Left cardiac atrium (tissue), 4 donors: ENCODE measurements around the gene HYCC1. TPM values are rescaled to one million over a fixed set of nuclear protein-coding genes. Genes with fewer than 3 reads are reported as not detected.

ENCODE experiments used
- ATAC-seq, 2 donors: fragments of 200-7000 bp; cut with Tn5 transposase; one replicate each; pipeline ENCODE4 v1.9.1; 2020; ENCODE audit warnings: mild to moderate bottlenecking in 2 of 2, moderate library complexity in 2 of 2
- DNase-seq: peaks from one replicate; pipeline ENCODE4 v3.0.0-alpha.2; 2020
- intact Hi-C, 2 donors: fragments of 100-400 bp; cut with DNase I; formaldehyde crosslinking; loops; one replicate each; pipeline versions ENCODE4 v1.14.1 to v1.15.1; 2022 to 2023
- total RNA-seq, 2 donors: library from RNA; stranded (reverse); fragmentation: NEBNext Ultra II Directional; extraction: Animal tissue kit (Norgen Biotek cat#: 25700); gene quantifications; one replicate each; pipeline ENCODE4 v1.2.1, GENCODE V29; 2021
- donor health status: DM: no; HTN: yes; CAD: no.
- donor health status: DM: no; HTN: yes; CAD: no; lungs with severe emphysema.
- donor health status: DM: yes; HTN: yes; CAD: no.
- donor health status: Dilated cardiomyopathy.

The HYCC1 gene
- total RNA-seq, 2 donors from 2014 or later: 36.6 to 37.1 TPM

- intact Hi-C loops: no loop called here
Observed at GRCh38 chr7:23020742-23021401, 6.9 kb upstream of the HYCC1 start.

GRCh38 chr7:23018750-23019149 is 4.8 kb upstream of the HYCC1 start:
- intact Hi-C loops: loop anchor here in 1 of 2 donors (10.0 kb wide), 2 partner anchors 64 to 164 kb away; no protein-coding TSS in a partner anchor
- DNase-seq: no peak
- ATAC-seq: no peak

More at GRCh38 chr7:23020742-23021401, 6.9 kb upstream of the HYCC1 start:
- DNase-seq (peak; percentile 64), ATAC-seq (peak; percentile 49 to 94)

DNA sequence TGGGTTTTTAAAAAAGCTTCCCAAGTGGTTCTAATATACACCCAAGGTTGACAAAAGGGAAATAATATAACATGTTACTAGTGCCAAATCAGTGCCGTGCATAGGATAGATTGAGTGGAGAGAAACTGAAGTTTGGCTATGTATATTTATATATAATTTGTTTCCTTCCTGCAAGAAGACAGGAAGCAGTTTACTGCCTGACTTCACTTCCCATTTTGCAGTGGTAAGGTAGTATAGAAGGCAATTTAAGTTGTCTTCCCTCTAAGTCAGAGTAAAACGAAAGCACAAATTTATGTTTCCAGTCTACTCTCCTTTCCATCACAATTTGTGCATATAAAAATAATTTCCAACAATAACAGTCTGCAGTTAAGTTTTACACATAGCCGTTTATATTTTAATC is 3.4 kb upstream of the HYCC1 start:
- intact Hi-C loops: loop anchor here in 1 of 2 donors (10.0 kb wide), 2 partner anchors 63 to 163 kb away; no protein-coding TSS in a partner anchor
- DNase-seq (no peak), ATAC-seq (no peak)

DNA sequence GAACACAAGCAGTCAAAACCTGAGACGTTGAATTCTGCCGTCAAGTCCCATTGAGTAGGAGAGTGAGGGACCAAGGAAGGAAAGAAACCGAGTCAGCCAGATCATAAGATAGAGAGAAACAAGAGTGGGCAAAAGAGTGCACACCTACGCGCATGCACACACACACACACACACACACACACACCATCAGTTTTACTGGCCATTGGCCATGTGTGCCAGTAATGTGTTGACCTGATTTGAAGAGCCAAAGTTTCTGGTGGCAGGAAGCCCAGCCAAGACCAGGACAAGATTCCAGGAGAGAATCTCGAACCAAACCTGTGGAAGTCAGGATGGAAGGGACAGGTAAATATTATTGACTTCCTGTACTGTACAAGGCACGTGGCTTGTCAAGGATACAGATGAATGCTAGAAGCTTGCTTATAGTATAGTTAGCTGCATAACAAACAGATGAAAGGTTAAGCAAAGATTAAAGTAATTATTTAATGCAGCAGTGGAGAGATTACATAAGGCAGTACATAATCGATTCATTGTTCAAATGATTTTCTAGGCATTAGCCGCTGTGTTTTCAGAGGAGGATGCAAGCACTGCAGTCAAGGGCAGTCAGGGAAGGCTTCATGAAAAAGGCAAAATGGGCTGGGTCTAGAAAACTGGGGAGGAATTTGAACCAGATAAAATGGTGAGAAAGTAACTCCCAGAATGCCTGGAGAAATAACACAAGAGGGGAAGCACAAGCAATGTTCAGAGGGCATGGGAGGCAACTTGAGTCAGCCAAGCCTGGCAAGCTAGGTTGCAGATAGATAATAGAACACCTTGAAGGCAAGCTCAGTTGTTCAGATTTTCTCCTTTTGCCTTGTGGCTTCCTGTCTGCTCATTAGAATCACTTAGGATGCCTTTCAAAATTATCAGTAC is 2.7 kb upstream of the HYCC1 start:
- intact Hi-C loops: loop anchor here in 1 of 2 donors (10.0 kb wide), 2 partner anchors 62 to 162 kb away; no protein-coding TSS in a partner anchor
- ATAC-seq (no peak), DNase-seq (no peak)

- no peak for ATAC-seq
- no peak for DNase-seq
- intact Hi-C loops: loop anchor here in 1 of 2 donors (10.0 kb wide), 2 partner anchors 60 to 160 kb away; no protein-coding TSS in a partner anchor
Observed at GRCh38 chr7:23014681-23015080, 751 bp upstream of the HYCC1 start.

DNA sequence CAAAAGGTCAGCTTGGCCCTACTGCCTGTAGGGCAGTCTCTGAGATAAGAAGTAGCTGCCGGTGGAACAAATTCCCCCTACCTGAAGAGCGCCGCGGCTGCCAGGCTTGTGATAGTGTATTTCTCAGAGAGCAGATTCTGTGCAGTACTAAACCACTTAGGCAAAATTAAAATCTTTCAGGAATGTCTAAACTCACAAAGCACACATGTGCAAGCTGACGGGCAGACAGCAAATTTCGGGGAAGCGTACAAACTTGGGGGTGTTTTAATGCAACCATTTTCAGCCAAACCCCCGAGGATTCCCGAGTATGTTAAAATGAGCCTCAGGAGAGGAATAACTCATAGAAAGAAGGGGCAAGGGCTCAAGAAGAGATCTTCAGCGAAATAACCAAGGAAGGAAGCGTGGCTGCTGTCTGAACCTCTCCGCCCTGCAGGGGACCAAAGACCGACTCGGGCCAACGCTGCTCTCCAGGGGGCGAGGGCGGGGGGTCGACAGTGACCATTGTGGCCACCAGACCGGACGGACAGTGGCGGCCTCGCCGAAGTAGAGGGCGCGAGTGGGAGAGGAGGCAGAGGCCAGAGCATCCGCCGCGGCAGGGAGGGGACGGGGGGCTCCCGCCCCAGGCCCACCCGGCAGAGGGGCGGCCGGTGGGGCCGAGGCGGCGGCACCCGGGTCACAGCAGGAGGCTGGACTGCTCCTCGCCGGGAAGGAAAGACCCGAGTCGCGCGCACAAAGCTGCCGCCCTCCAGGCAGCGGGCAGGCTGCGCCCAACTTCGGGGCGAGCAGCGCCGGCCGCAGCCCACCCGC is 819 bp downstream of the HYCC1 start:
- ATAC-seq: peak; percentile 3 to 13
- DNase-seq: peak; percentile 28
- intact Hi-C loops: loop anchor here in 1 of 2 donors (10.0 kb wide), 2 partner anchors 58 to 158 kb away; no protein-coding TSS in a partner anchor

DNA sequence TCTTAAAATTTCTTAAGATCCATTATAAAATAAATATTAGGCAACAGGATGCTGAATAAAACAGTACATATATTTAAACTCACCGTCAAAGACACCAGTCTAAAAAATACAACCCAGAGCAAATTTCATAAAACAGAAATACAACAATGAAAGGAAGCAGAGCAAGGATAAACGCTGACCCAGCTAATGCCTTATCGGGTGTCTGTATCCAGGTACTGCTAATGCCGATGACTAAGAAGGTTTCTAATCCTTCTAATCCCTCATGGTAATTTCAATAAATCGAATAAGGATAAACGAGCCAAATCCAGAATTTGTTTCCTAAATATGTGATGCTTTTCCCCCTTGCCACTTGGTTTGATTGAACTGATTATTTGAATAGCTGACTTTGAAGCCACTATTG is 1.7 kb downstream of the HYCC1 start:
- DNase-seq: no peak
- intact Hi-C loops: loop anchor here in 1 of 2 donors (10.0 kb wide), 2 partner anchors 57 to 157 kb away; no protein-coding TSS in a partner anchor
- no peak for ATAC-seq

DNA sequence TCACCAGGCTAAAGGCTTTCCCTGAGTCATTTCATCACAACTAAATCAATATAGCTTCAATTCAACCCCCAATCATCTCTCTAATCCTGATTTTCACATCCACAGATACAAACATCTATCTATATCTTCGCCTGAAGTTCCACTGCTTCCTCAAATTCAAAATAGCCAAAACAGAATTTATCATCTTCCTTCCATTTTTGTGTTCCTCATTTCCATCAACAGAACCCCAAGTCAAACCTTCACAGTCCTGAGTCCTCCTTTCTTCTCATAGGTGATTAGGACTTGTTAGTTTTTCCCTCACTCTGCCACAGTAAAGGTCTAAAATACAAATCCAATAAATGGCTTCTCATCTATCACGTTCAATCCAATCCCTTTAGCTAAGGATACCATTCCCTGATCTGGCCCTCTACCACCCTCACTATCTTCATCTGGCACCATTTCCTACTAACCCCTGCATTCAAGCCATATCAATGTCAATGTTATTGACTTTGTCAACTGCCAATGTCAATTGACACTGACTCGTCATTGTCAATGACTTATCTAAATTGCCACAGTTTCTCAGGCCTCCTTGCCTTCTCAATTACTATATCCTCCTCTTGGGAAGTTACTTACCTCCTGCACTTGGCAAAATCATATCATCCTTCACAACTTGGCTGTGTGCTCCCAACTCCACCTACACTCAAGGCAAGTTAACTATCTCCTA is 2.6 kb downstream of the HYCC1 start:
- intact Hi-C loops: loop anchor here in 1 of 2 donors (10.0 kb wide), 2 partner anchors 57 to 157 kb away; no protein-coding TSS in a partner anchor
- no peak for ATAC-seq
- no peak for DNase-seq

- intact Hi-C loops: no loop called here
- ATAC-seq (no peak), DNase-seq (no peak)
Observed at GRCh38 chr7:23009303-23009702, 4.6 kb downstream of the HYCC1 start.

DNA sequence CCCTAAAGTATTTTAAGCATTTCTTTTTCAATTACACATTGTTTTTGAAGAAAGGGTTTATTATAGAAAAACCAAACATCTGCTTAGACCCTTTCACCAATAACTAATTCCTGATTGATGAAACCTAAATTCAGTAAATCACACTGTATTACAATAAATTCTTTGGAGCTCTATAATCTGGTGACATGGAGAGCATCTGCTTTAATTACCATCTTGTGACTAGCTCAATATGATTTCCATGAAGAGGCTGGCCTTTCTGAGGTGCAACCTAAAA is 9.7 kb downstream of the HYCC1 start:
- DNase-seq (no peak), ATAC-seq (no peak)
- intact Hi-C loops: no loop called here

GRCh38 chr7:23003505-23004246 is 10.3 kb downstream of the HYCC1 start:
- no peak for ATAC-seq
- DNase-seq: no peak
- intact Hi-C loops: no loop called here

GRCh38 chr7:23002698-23003097 is 11.2 kb downstream of the HYCC1 start:
- DNase-seq (no peak), ATAC-seq (no peak)
- intact Hi-C loops: no loop called here

DNA sequence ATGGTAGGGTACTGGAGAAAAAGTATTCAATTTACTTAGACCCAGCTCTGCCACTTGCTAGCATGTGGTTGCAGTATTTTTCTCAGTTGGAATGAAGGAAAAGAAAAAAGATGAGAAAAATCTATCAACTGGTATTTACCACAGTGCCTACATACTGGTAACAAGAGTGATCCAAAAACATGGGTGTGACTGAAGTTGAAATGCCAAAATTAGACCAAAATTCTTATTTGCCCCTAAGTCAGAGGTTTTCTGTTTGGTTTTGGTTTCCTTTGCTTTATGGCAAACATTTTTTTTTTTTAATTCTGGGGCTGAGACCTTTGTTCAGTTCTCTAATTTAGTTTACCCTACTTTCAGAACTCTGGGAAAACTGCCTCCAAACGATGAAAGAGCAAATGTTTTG is 12.3 kb downstream of the HYCC1 start:
- intact Hi-C loops: no loop called here
- ATAC-seq: no peak
- no peak for DNase-seq

GRCh38 chr7:23000597-23001360 is 13.2 kb downstream of the HYCC1 start:
- ATAC-seq (no peak), DNase-seq (no peak)
- intact Hi-C loops: no loop called here

GRCh38 chr7:22998519-22998896 is 15.4 kb downstream of the HYCC1 start:
- no peak for DNase-seq
- no peak for ATAC-seq
- intact Hi-C loops: no loop called here

DNA sequence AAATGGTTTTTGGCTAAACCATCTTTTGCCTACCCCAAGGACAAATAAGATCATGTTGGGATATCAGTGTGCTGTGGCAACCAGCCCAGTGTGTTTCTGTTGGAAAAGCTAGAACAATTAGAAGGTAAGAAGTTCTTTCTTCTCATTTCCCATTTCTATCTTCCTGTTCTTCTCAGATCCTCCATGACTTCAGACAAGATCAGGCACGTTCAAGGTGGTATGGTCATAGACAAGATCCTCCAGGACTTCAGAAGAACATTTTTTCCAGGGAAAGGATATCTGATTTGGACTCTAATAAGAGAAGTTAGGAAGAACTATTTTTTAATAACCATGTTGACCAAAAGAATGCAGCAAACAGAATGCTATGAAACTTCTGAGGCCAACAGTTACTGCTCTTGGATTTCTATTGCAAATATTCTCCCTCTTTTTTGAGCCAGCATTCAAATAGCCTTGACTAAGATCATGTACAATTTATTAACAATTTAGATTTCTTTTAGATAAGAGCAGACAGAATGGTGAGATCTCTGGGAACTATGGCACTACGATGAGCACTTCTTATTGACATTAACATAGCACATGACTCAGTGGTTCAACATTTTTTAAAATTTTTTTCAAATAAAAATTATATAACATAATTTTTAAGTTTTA is 15.9 kb downstream of the HYCC1 start:
- intact Hi-C loops: no loop called here
- ATAC-seq (no peak), DNase-seq (no peak)

GRCh38 chr7:22996470-22996869 is 17.5 kb downstream of the HYCC1 start:
- DNase-seq: no peak
- intact Hi-C loops: no loop called here
- no peak for ATAC-seq
